NT2/D1 (cell line): ENCODE measurements around the gene TEAD1.

Experiments
- SUZ12 ChIP-seq: IDR thresholded peaks from 2 replicates; pipeline ENCODE4 v1.6.1; 2011; ENCODE audit not compliant: insufficient read length, insufficient read depth; ENCODE audit errors: extremely low read depth
- YY1 ChIP-seq: IDR thresholded peaks from 2 replicates; pipeline ENCODE4 v1.6.1; 2011; ENCODE audit not compliant: insufficient read length, insufficient read depth
- ZNF274 ChIP-seq: IDR thresholded peaks from 2 replicates; pipeline ENCODE4 v1.6.1; 2011; ENCODE audit warnings: mild to moderate bottlenecking, low read depth, low read length

DNA sequence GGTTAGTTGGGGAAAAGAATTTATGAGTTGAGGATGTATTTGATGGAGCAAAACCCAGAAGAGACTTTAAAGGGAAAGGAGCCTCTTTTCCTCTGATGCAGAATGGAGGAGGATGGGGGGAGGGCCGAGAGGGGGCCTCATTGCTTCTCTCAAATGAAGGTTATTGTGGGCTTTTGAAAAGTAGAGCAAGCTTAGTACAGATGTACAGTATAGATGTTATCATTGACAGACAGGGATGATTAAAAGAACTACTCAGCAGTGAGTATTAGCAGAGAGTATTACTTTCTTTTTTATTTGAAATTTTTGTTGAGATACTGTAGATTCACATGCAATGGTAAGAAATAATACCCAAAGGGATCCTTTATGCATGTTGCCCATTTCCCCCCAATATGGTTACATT is 98.1 kb downstream of the TEAD1 start:
- no peak for TF ChIP-seq ZNF274
- TF ChIP-seq YY1: no peak
- TF ChIP-seq SUZ12: no peak
